HUES6 (cell line): Measurements from ENCODE around the gene CCNC.

Source experiments
- H3K27ac ChIP-seq: 2 replicates; pipeline ENCODE4 v1.7.0; 2013; ENCODE audit warnings: low read depth, mild to moderate bottlenecking, low read length, inconsistent platforms
- H3K27me3 ChIP-seq: 2 replicates; pipeline ENCODE4 v1.6.1; 2013; ENCODE audit warnings: low read length; ENCODE audit not compliant: control insufficient read depth, insufficient read depth
- H3K36me3 ChIP-seq: 2 replicates; pipeline ENCODE4 v1.6.1; 2013; ENCODE audit warnings: low read length; ENCODE audit not compliant: control insufficient read depth, insufficient read depth
- H3K4me1 ChIP-seq: 2 replicates; pipeline ENCODE4 v1.6.1; 2013; ENCODE audit warnings: low read length; ENCODE audit not compliant: control insufficient read depth, insufficient read depth
- H3K4me3 ChIP-seq: 2 replicates; pipeline ENCODE4 v1.5.1; 2013; ENCODE audit warnings: low read depth, low read length
- H3K9ac ChIP-seq: one replicate; pipeline ENCODE4 v1.6.1; 2013; ENCODE audit warnings: mild to moderate bottlenecking, low read length
- H3K9me3 ChIP-seq: 2 replicates; pipeline ENCODE4 v1.6.1; 2013; ENCODE audit warnings: low read depth, low read length; ENCODE audit not compliant: control insufficient read depth, insufficient read depth

CCNC gene

GRCh38 chr6:99568103-99568933 lies at the start of gene CCNC:
TSS of gene CCNC (minus strand) at chr6:99568660. CDS start at chr6:99568527, 133 bp downstream.
- Histone ChIP-seq H3K9ac (peak within 1 kb of the TSS; percentile 98), H3K4me1 (peaks cover 5% of the 10 kb centered on the region; the same call in 1 of the 2 replicates), H3K9me3 (peaks cover 3% of the 10 kb centered on the region; the same call in 1 of the 2 replicates), H3K4me3 (peak within 1 kb of the TSS; percentile 93), H3K27me3 (peaks cover 4% of the 10 kb centered on the region; the same call in 1 of the 2 replicates), H3K36me3 (no peaks in the 10 kb centered on the region), H3K27ac (peak within 1 kb of the TSS; percentile 97)

- Histone ChIP-seq H3K9me3 (peaks cover 8% of the 10 kb centered on the region; the same call in 1 of the 2 replicates), H3K36me3 (no peaks in the 10 kb centered on the region), H3K4me3 (no peak overlapping the region), H3K9ac (no peak overlapping the region), H3K4me1 (peaks cover 15% of the 10 kb centered on the region), H3K27ac (no peak overlapping the region), H3K27me3 (peaks cover 100% of the 10 kb centered on the region)
These were observed 48.7 kb upstream of the CCNC start for GRCh38 chr6:99617131-99617530.

GRCh38 chr6:99614430-99615186 lies 46.1 kb upstream of the CCNC start:
- peaks cover 25% of the 10 kb centered on the region for H3K4me1 ChIP-seq
- H3K27me3 ChIP-seq: peaks cover 100% of the 10 kb centered on the region
- peak overlapping the region; percentile 70 for H3K4me3 ChIP-seq

GRCh38 chr6:99613705-99614429 lies 45.4 kb upstream of the CCNC start:
- H3K27me3 ChIP-seq: peaks cover 100% of the 10 kb centered on the region
- H3K36me3 ChIP-seq: no peaks in the 10 kb centered on the region
- peaks cover 8% of the 10 kb centered on the region; the same call in 1 of the 2 replicates for H3K9me3 ChIP-seq
- H3K4me1 ChIP-seq: peaks cover 27% of the 10 kb centered on the region
- H3K27ac ChIP-seq: no peak overlapping the region
- H3K9ac ChIP-seq: peak overlapping the region; percentile 24
- H3K4me3 ChIP-seq: peak overlapping the region; percentile 70

More at GRCh38 chr6:99614430-99615186, 46.1 kb upstream of the CCNC start:
- H3K27ac ChIP-seq: no peak overlapping the region
- H3K36me3 ChIP-seq: no peaks in the 10 kb centered on the region
- no peak overlapping the region for H3K9ac ChIP-seq
- H3K9me3 ChIP-seq: peaks cover 8% of the 10 kb centered on the region; the same call in 1 of the 2 replicates

GRCh38 chr6:99613409-99613704 lies 44.9 kb upstream of the CCNC start:
- peak overlapping the region; percentile 70 for H3K4me3 ChIP-seq
- H3K36me3 ChIP-seq: no peaks in the 10 kb centered on the region
- H3K27ac ChIP-seq: no peak overlapping the region
- H3K27me3 ChIP-seq: peaks cover 100% of the 10 kb centered on the region
- peaks cover 5% of the 10 kb centered on the region; the same call in 1 of the 2 replicates for H3K9me3 ChIP-seq
- no peak overlapping the region for H3K9ac ChIP-seq
- peaks cover 31% of the 10 kb centered on the region for H3K4me1 ChIP-seq

- peak overlapping the region; percentile 70 for H3K4me3 ChIP-seq
These were observed 44.3 kb upstream of the CCNC start for GRCh38 chr6:99612551-99613408.

DNA sequence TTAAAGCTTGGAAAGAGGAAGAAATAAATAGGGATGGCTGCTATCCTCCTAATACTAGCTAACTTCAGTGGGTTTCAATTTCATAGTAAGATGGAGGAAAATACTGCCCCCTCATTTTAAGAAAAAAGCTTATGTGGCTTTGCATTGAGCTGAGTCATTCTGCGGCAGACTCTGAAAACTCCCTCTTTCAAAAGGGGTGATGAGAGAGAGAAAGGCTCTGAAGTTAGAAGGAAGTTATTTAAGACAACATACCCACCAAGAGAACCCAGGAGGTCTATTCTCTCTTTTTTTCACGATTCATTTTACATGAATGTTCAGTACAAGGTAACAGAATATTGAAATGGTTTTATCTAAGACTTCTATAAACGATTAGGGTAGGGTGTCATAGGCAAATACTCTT lies 42.7 kb upstream of the CCNC start:
- H3K4me1 ChIP-seq: peaks cover 45% of the 10 kb centered on the region
- H3K4me3 ChIP-seq: no peak overlapping the region
- peaks cover 100% of the 10 kb centered on the region for H3K27me3 ChIP-seq
- no peak overlapping the region for H3K27ac ChIP-seq
- no peaks in the 10 kb centered on the region for H3K36me3 ChIP-seq
- H3K9ac ChIP-seq: no peak overlapping the region
- no peaks in the 10 kb centered on the region for H3K9me3 ChIP-seq

More at GRCh38 chr6:99612551-99613408, 44.3 kb upstream of the CCNC start:
- no peaks in the 10 kb centered on the region for H3K9me3 ChIP-seq
- H3K9ac ChIP-seq: no peak overlapping the region
- H3K27me3 ChIP-seq: peaks cover 100% of the 10 kb centered on the region
- H3K36me3 ChIP-seq: no peaks in the 10 kb centered on the region
- no peak overlapping the region for H3K27ac ChIP-seq
- H3K4me1 ChIP-seq: peaks cover 37% of the 10 kb centered on the region

- no peaks in the 10 kb centered on the region for H3K36me3 ChIP-seq
- H3K27ac ChIP-seq: no peak overlapping the region
- H3K4me3 ChIP-seq: no peak overlapping the region
- H3K9me3 ChIP-seq: no peaks in the 10 kb centered on the region
- peaks cover 45% of the 10 kb centered on the region for H3K4me1 ChIP-seq
- no peak overlapping the region for H3K9ac ChIP-seq
- peaks cover 100% of the 10 kb centered on the region for H3K27me3 ChIP-seq
These were observed 41.5 kb upstream of the CCNC start for GRCh38 chr6:99609905-99610489.

- no peak overlapping the region for H3K9ac ChIP-seq
- no peak overlapping the region for H3K4me3 ChIP-seq
- H3K27ac ChIP-seq: no peak overlapping the region
- H3K9me3 ChIP-seq: no peaks in the 10 kb centered on the region
- no peaks in the 10 kb centered on the region for H3K36me3 ChIP-seq
- H3K4me1 ChIP-seq: peaks cover 45% of the 10 kb centered on the region
- peaks cover 100% of the 10 kb centered on the region for H3K27me3 ChIP-seq
These were observed 40.5 kb upstream of the CCNC start for GRCh38 chr6:99608886-99609482.
